ENCODE results near the gene ONECUT1.

DNA sequence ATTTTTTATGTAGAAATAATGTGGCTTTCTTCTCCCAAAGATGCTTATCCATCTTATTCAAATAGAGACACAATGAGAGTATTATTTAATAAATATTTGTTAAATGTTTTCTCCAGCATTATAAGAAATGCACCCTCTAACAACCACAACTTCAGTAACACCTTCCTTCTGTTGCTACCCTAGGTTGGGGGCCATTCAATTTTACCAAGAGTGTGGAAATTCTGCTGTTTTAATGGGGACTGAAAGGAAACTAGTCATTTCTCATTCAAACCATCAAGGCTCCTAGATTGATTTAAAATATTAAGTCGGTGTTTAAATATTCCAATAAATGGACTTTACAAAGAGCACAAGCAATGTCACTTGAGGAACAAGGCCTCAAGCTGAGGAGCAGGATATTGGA is 7.6 kb downstream of the ONECUT1 start:
- no peak for TF ChIP-seq ZNF274 (IDR thresholded peaks at IDR 0.05; ENCODE audit: low read depth, low read length)
- TF ChIP-seq YY1 (IDR thresholded peaks at IDR 0.05; ENCODE audit: insufficient read depth, insufficient read length): no peak
- TF ChIP-seq SUZ12 (IDR thresholded peaks at IDR 0.05; ENCODE audit: extremely low read depth, insufficient read depth, insufficient read length): no peak
